ENCODE results near the gene SLC24A4.

SLC24A4 gene

GRCh38 chr14:92495027-92495426 lies 172.1 kb downstream of the SLC24A4 start:
- DNase-seq (ENCODE audit: low read depth in 1 of 2, low spot score in 1 of 2) = no peak

- no peak for DNase-seq (ENCODE audit: low read depth in 1 of 2, low spot score in 1 of 2)
Measured at GRCh38 chr14:92496191-92496857, 173.4 kb downstream of the SLC24A4 start.

GRCh38 chr14:92497391-92497790 lies 174.4 kb downstream of the SLC24A4 start:
- DNase-seq (ENCODE audit: low read depth in 1 of 2, low spot score in 1 of 2) = no peak

- no peak for DNase-seq (ENCODE audit: low read depth in 1 of 2, low spot score in 1 of 2)
Measured at GRCh38 chr14:92499234-92499633, 176.3 kb downstream of the SLC24A4 start.

GRCh38 chr14:92500491-92500941 lies 177.6 kb downstream of the SLC24A4 start:
- DNase-seq (ENCODE audit: low read depth in 1 of 2, low spot score in 1 of 2) = no peak

- no peak for DNase-seq (ENCODE audit: low read depth in 1 of 2, low spot score in 1 of 2)
Measured at GRCh38 chr14:92501891-92502351, 179.0 kb downstream of the SLC24A4 start.

- no peak for DNase-seq (ENCODE audit: low read depth in 1 of 2, low spot score in 1 of 2)
Measured at GRCh38 chr14:92502541-92503286, 179.7 kb downstream of the SLC24A4 start.

GRCh38 chr14:92503756-92504491 lies 181.0 kb downstream of the SLC24A4 start:
- DNase-seq (ENCODE audit: low read depth in 1 of 2, low spot score in 1 of 2) = no peak

- DNase-seq (ENCODE audit: low read depth in 1 of 2, low spot score in 1 of 2) = no peak
Measured at GRCh38 chr14:92505826-92506225, 182.9 kb downstream of the SLC24A4 start.

- no peak for DNase-seq (ENCODE audit: low read depth in 1 of 2, low spot score in 1 of 2)
Measured at GRCh38 chr14:92506231-92506630, 183.3 kb downstream of the SLC24A4 start.

GRCh38 chr14:92507174-92507768 lies 184.3 kb downstream of the SLC24A4 start:
- no peak for DNase-seq (ENCODE audit: low read depth in 1 of 2, low spot score in 1 of 2)

- DNase-seq (ENCODE audit: low read depth in 1 of 2, low spot score in 1 of 2) = no peak
Measured at GRCh38 chr14:92510972-92511371, 188.0 kb downstream of the SLC24A4 start.

GRCh38 chr14:92511453-92512238 lies 188.7 kb downstream of the SLC24A4 start:
- DNase-seq (ENCODE audit: low read depth in 1 of 2, low spot score in 1 of 2) = no peak

GRCh38 chr14:92512807-92513203 lies 189.8 kb downstream of the SLC24A4 start:
- DNase-seq (ENCODE audit: low read depth in 1 of 2, low spot score in 1 of 2) = no peak

- peak in 1 of 2 donors; percentile 24 for DNase-seq (ENCODE audit: low read depth in 1 of 2, low spot score in 1 of 2)
Measured at GRCh38 chr14:92513204-92513965, 190.4 kb downstream of the SLC24A4 start, which contains the start of gene RIN3. TSS of gene RIN3 (plus strand) at chr14:92513781. CDS start at chr14:92513933, 152 bp downstream.

- no peak for DNase-seq (ENCODE audit: low read depth in 1 of 2, low spot score in 1 of 2)
Measured at GRCh38 chr14:92513966-92514843, 191.2 kb downstream of the SLC24A4 start.

- no peak for DNase-seq (ENCODE audit: low read depth in 1 of 2, low spot score in 1 of 2)
Measured at GRCh38 chr14:92514844-92515514, 192.0 kb downstream of the SLC24A4 start.

All from stimulated activated CD4-positive, alpha-beta T cell treated with anti-CD3 and anti-CD28 coated beads, Interleukin-15, amount 100 ng/mL, for 1 hour (primary cell).